Ovary (tissue), 9 donors: ENCODE measurements around the gene DYRK2. TPM values are rescaled to one million over a fixed set of nuclear protein-coding genes. Genes with fewer than 3 reads are reported as not detected.

Experiments used
- DNase-seq, 5 donors: peaks; one replicate each; pipeline ENCODE4 v3.0.0-alpha.2; 2019 to 2020
- H3K27ac ChIP-seq, 2 donors: fragments of 200-600 bp; one replicate each; pipeline versions ENCODE4 v1.5.1 to v1.8.0; 2019 to 2022
- H3K27me3 ChIP-seq: fragments of 200-600 bp; one replicate; pipeline ENCODE4 v1.8.0; 2022
- H3K36me3 ChIP-seq: fragments of 200-600 bp; sonication (generic); one replicate; pipeline ENCODE4 v1.5.1; 2019
- H3K4me1 ChIP-seq: one replicate; pipeline ENCODE4 v1.8.1; 2013; ENCODE audit warnings: mild to moderate bottlenecking, moderate library complexity; ENCODE audit not compliant: insufficient read depth
- H3K4me3 ChIP-seq: fragments of 200-600 bp; sonication (generic); one replicate; pipeline ENCODE4 v1.5.1; 2017
- H3K9me3 ChIP-seq, 2 donors: fragments of 200-600 bp in 1 of 2; sonication (generic) in 1 of 2; one replicate each; pipeline versions ENCODE4 v1.5.1 to v1.8.1; 2013 to 2019; ENCODE audit warnings: mild to moderate bottlenecking in 1 of 2, moderate library complexity in 1 of 2
- EP300 ChIP-seq: sonication (generic); formaldehyde crosslinking; IDR thresholded peaks from one replicate; pipeline ENCODE4 v1.6.1; 2017; ENCODE audit warnings: antibody characterized with exemption
- POLR2A ChIP-seq: fragments of 450-650 bp; IDR thresholded peaks from one replicate; pipeline ENCODE4 v1.6.1; 2017; ENCODE audit warnings: antibody characterized with exemption, mild to moderate bottlenecking, moderate library complexity
- WGBS, 3 donors: extraction: QIAGEN DNeasy Blood & Tissue Kit in 1 of 3; methylation state at CpG; one replicate each; pipeline versions ENCODE4 v1.1.5 to v1.1.7; 2013 to 2017; 5-methylcytosine and 5-hydroxymethylcytosine counted together
- intact Hi-C, 4 donors: fragments of 100-400 bp; cut with DNase I; formaldehyde crosslinking; loops; one replicate each; pipeline versions ENCODE4 v1.11.0 to v1.15.1; 2022 to 2023
- polyA plus RNA-seq, 2 donors: library from polyadenylated mRNA; stranded (reverse); fragments of 200-250 nt in 1 of 2; fragments of 350-450 nt in 1 of 2; fragmentation: Illumina TruSeq in 1 of 2; extraction: RNeasy Lipid Tissue Mini Kit (QIAGEN cat#74804) in 1 of 2; gene quantifications; one replicate each; pipeline ENCODE4 v1.2.3, GENCODE V29; 2013 to 2014
- total RNA-seq, 7 donors: library from RNA; depleted of rRNA in 2 of 7; stranded (reverse); fragments of >200 nt in 2 of 7; fragmentation: NEBNext Ultra II Directional in 3 of 7; extraction: Animal tissue kit (Norgen Biotek cat#: 25700) in 3 of 7; gene quantifications; one replicate each; pipeline versions ENCODE4 v1.1.0 to v1.2.4, GENCODE V29; 2016 to 2023
- TF ChIP-seq, protein P1 (sequence below), 3 donors: fragments of 450-650 bp in 2 of 3; fragments of 200-600 bp in 1 of 3; IDR thresholded peaks; one replicate each; pipeline versions ENCODE4 v1.5.1 to v1.8.0; 2016 to 2022; ENCODE audit warnings: antibody characterized with exemption in 3 of 3, mild to moderate bottlenecking in 1 of 3
- donor health status: DM: no; HTN: no; CAD: no; lungs with moderate emphysema.
- donor health status: DM: no; HTN: no; CAD: no.
- donor health status: Bipolar disorder and iron deficiency.
- donor health status: DM: yes; HTN: yes; CAD: no.
- donor health status: DM: no; HTN: no; CAD: no.
- donor health status: DM: yes; HTN: yes; CAD: no.

Gene DYRK2
- total and polyA plus RNA-seq, 9 donors, result 7.4 to 23.6 (median 17.7) TPM

GRCh38 chr12:67692135-67692534, 43.6 kb downstream of the DYRK2 start:
- Histone ChIP-seq H3K4me3 (no peak overlapping the region), H3K27ac (no peak overlapping the region), H3K4me1 (no peaks in the 10 kb centered on the region), H3K36me3 (no peaks in the 10 kb centered on the region), H3K27me3 (no peaks in the 10 kb centered on the region), H3K9me3 (no peaks in the 10 kb centered on the region)
- intact Hi-C loops, result no loop called here
- 89 to 96% (median 95%) methylated on average over 3 of the region's 3 CpGs for WGBS, 3 donors
- TF ChIP-seq EP300, result no peak
- TF ChIP-seq, protein P1, sequence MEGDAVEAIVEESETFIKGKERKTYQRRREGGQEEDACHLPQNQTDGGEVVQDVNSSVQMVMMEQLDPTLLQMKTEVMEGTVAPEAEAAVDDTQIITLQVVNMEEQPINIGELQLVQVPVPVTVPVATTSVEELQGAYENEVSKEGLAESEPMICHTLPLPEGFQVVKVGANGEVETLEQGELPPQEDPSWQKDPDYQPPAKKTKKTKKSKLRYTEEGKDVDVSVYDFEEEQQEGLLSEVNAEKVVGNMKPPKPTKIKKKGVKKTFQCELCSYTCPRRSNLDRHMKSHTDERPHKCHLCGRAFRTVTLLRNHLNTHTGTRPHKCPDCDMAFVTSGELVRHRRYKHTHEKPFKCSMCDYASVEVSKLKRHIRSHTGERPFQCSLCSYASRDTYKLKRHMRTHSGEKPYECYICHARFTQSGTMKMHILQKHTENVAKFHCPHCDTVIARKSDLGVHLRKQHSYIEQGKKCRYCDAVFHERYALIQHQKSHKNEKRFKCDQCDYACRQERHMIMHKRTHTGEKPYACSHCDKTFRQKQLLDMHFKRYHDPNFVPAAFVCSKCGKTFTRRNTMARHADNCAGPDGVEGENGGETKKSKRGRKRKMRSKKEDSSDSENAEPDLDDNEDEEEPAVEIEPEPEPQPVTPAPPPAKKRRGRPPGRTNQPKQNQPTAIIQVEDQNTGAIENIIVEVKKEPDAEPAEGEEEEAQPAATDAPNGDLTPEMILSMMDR (IDR thresholded peaks at IDR 0.05), result no peak
- no peak for TF ChIP-seq POLR2A
- no peak for DNase-seq

DNA sequence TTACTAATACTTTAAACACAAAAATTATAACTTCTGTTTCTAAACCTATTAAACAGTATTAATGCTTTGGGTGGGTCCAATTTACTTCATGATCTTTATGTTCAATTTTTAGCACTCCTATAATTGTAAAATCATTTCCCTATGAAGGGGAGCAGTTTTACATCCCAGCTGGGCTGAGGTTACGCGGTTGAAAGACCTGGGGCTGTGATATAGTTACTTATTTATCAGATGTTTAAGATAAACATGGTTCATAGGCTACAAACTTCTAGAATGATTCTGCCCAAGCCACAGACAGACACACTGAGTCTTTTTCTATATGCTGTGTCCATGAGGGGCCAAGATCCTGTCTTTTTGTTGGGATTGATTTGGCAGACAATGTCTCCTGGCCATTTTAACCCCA, 44.4 kb downstream of the DYRK2 start:
- intact Hi-C loops, result no loop called here
- TF ChIP-seq EP300 (no peak), POLR2A (no peak)
- TF ChIP-seq, protein P1 (IDR thresholded peaks at IDR 0.05), result no peak
- WGBS, 3 donors, result 93 to 98% (median 97%) methylated on average over 2 of the region's 2 CpGs
- DNase-seq, result no peak
- no peaks in the 10 kb centered on the region for H3K27me3 ChIP-seq
- H3K4me1 ChIP-seq, result no peaks in the 10 kb centered on the region
- H3K4me3 ChIP-seq, result no peak overlapping the region
- H3K36me3 ChIP-seq, result no peaks in the 10 kb centered on the region
- H3K27ac ChIP-seq, result no peak overlapping the region
- H3K9me3 ChIP-seq, result no peaks in the 10 kb centered on the region

- WGBS, 3 donors, result 92 to 93% (median 92%) methylated on average over 3 of the region's 3 CpGs
- intact Hi-C loops, result no loop called here
- DNase-seq, result no peak
- H3K27ac ChIP-seq, result no peak overlapping the region
- no peak overlapping the region for H3K4me3 ChIP-seq
- no peaks in the 10 kb centered on the region for H3K4me1 ChIP-seq
- no peak for TF ChIP-seq POLR2A
- TF ChIP-seq EP300, result no peak
- TF ChIP-seq, protein P1 (IDR thresholded peaks at IDR 0.05), result no peak
- H3K27me3 ChIP-seq, result no peaks in the 10 kb centered on the region
- no peaks in the 10 kb centered on the region for H3K36me3 ChIP-seq
- H3K9me3 ChIP-seq, result no peaks in the 10 kb centered on the region
Measured at GRCh38 chr12:67693894-67694293, 45.3 kb downstream of the DYRK2 start.

- Histone ChIP-seq H3K36me3 (no peaks in the 10 kb centered on the region), H3K9me3 (no peaks in the 10 kb centered on the region), H3K27me3 (no peaks in the 10 kb centered on the region), H3K4me1 (no peaks in the 10 kb centered on the region), H3K27ac (no peak overlapping the region), H3K4me3 (no peak overlapping the region)
- 46 to 61% (median 47%) methylated on average over 1 of the region's 1 CpG for WGBS, 3 donors
- intact Hi-C loops, result no loop called here
- no peak for DNase-seq
- TF ChIP-seq POLR2A (no peak), EP300 (no peak)
- TF ChIP-seq, protein P1 (IDR thresholded peaks at IDR 0.05), result no peak
Measured at GRCh38 chr12:67694306-67694900, 45.9 kb downstream of the DYRK2 start.
